Adipocyte (in vitro differentiated cells): Measurements from ENCODE around the gene AKAIN1.

Experiments
- DNase-seq: peaks from one replicate; pipeline ENCODE4 v3.0.0-alpha.2; 2015; ENCODE audit warnings: low read depth
- H3K27me3 ChIP-seq: replicated peaks from 2 replicates; pipeline ENCODE4 v1.7.0; 2013; ENCODE audit warnings: mild to moderate bottlenecking, low read length, moderate library complexity; ENCODE audit not compliant: control insufficient read depth, insufficient read depth
- H3K36me3 ChIP-seq: 2 replicates; pipeline ENCODE4 v1.7.0; 2013; ENCODE audit warnings: low read length, mild to moderate bottlenecking, moderate library complexity; ENCODE audit not compliant: control insufficient read depth, insufficient read depth, severe bottlenecking
- H3K4me1 ChIP-seq: 2 replicates; pipeline ENCODE4 v1.7.0; 2013; ENCODE audit warnings: mild to moderate bottlenecking, low read length, moderate library complexity; ENCODE audit not compliant: control insufficient read depth, insufficient read depth
- H3K4me3 ChIP-seq: 2 replicates; pipeline ENCODE4 v1.7.0; 2013; ENCODE audit warnings: mild to moderate bottlenecking, low read length, moderate library complexity
- H3K9ac ChIP-seq: 2 replicates; pipeline ENCODE4 v1.7.0; 2013; ENCODE audit warnings: mild to moderate bottlenecking, low read length, moderate library complexity
- H3K9me3 ChIP-seq: 2 replicates; pipeline ENCODE4 v1.7.0; 2013; ENCODE audit warnings: mild to moderate bottlenecking, low read length, moderate library complexity; ENCODE audit not compliant: control insufficient read depth

AKAIN1 gene

GRCh38 chr18:5159080-5159479 is 38.0 kb downstream of the AKAIN1 start:
- peaks cover 5% of the 10 kb centered on the region for H3K4me1 ChIP-seq
- H3K27me3 ChIP-seq: peaks cover 8% of the 10 kb centered on the region
- no peaks in the 10 kb centered on the region for H3K9me3 ChIP-seq
- no peak overlapping the region for H3K9ac ChIP-seq
- no peaks in the 10 kb centered on the region for H3K36me3 ChIP-seq
- H3K4me3 ChIP-seq: no peak overlapping the region
- no peak for DNase-seq

- Histone ChIP-seq H3K9ac (no peak overlapping the region), H3K4me3 (no peak overlapping the region), H3K4me1 (peaks cover 5% of the 10 kb centered on the region), H3K9me3 (no peaks in the 10 kb centered on the region), H3K36me3 (no peaks in the 10 kb centered on the region), H3K27me3 (peaks cover 8% of the 10 kb centered on the region)
- no peak for DNase-seq
Measured at GRCh38 chr18:5158587-5158986, 38.5 kb downstream of the AKAIN1 start.

DNA sequence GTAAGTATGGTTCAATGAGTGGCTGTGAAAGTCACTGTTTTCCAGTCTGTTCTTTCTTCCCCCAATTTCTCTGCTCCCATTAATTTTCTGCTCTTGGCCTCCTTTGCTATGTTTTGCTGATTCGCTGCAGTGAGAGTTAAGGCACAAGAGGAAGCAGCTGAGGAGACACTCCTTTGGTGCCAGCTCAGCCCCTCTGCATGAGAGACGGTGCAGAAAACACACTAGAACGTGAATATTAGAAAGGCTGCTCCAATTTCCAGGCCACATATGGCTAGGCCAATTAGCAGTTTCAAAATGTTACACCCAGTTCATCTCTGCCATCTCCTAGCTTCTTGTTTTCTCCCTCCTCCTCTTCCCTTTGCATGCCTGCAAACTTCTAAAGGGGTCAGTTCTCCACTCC is 38.9 kb downstream of the AKAIN1 start:
- H3K4me1 ChIP-seq: peaks cover 5% of the 10 kb centered on the region
- DNase-seq: no peak

DNA sequence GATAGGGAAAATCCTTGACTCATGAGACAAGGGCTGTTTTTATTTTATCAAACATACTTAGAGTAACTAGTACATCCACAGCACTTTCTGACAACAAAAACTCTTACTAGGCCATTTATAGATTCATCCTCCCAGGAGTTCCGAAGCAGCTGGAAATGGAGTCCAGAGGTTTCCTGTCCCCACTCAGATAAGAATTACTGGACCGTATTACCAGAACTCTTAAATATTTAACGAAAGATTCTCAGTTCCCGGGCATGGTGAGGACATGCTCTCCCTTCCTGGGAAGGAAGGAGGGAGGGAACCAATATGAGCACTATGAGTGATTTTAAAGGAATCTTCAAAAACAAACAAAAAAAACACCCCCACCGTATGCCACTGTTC is 41.2 kb downstream of the AKAIN1 start:
- Histone ChIP-seq H3K4me3 (no peak overlapping the region), H3K36me3 (no peaks in the 10 kb centered on the region), H3K4me1 (peaks cover 5% of the 10 kb centered on the region), H3K9me3 (no peaks in the 10 kb centered on the region), H3K27me3 (peaks cover 4% of the 10 kb centered on the region), H3K9ac (no peak overlapping the region)
- no peak for DNase-seq

More for the DNA sequence above, 38.9 kb downstream of the AKAIN1 start:
- Histone ChIP-seq H3K4me3 (no peak overlapping the region), H3K9ac (no peak overlapping the region), H3K36me3 (no peaks in the 10 kb centered on the region), H3K27me3 (peaks cover 8% of the 10 kb centered on the region), H3K9me3 (no peaks in the 10 kb centered on the region)

GRCh38 chr18:5155218-5155906 is 41.7 kb downstream of the AKAIN1 start:
- H3K9me3 ChIP-seq: no peaks in the 10 kb centered on the region
- H3K4me1 ChIP-seq: peaks cover 5% of the 10 kb centered on the region
- peaks cover 4% of the 10 kb centered on the region for H3K27me3 ChIP-seq
- H3K9ac ChIP-seq: no peak overlapping the region
- H3K4me3 ChIP-seq: no peak overlapping the region
- no peak for DNase-seq
- H3K36me3 ChIP-seq: no peaks in the 10 kb centered on the region

GRCh38 chr18:5152343-5153020 is 44.6 kb downstream of the AKAIN1 start:
- Histone ChIP-seq H3K4me1 (peaks cover 5% of the 10 kb centered on the region), H3K4me3 (no peak overlapping the region)

DNA sequence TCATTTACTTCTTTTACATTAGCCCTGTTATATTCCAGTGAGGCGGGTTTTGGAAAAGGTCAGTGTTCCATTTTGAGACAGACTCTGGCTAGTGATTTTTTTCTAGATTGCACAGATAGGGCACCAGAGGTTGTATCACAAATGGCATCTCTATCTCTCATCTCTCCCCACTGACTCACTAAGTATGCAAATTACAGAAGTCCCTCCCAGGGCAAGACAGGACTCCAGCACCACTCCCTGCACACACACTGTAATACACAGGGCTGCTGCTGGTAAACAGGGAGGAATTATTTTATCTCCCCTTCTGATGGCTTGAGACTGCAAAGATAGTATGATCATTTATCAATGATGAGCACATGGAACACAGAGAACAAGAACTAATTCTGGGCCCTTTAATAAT is 46.2 kb downstream of the AKAIN1 start:
- no peak for DNase-seq
- Histone ChIP-seq H3K9ac (no peak overlapping the region), H3K4me1 (peaks cover 3% of the 10 kb centered on the region), H3K27me3 (no peaks in the 10 kb centered on the region), H3K9me3 (no peaks in the 10 kb centered on the region), H3K4me3 (no peak overlapping the region), H3K36me3 (no peaks in the 10 kb centered on the region)

More at GRCh38 chr18:5152343-5153020, 44.6 kb downstream of the AKAIN1 start:
- no peaks in the 10 kb centered on the region for H3K27me3 ChIP-seq
- H3K9ac ChIP-seq: no peak overlapping the region
- DNase-seq: no peak
- H3K9me3 ChIP-seq: no peaks in the 10 kb centered on the region
- no peaks in the 10 kb centered on the region for H3K36me3 ChIP-seq

- Histone ChIP-seq H3K27me3 (no peaks in the 10 kb centered on the region), H3K4me3 (no peak overlapping the region), H3K4me1 (peaks cover 16% of the 10 kb centered on the region), H3K9ac (no peak overlapping the region), H3K36me3 (no peaks in the 10 kb centered on the region), H3K9me3 (no peaks in the 10 kb centered on the region)
- no peak for DNase-seq
Measured at GRCh38 chr18:5146093-5146492, 51.0 kb downstream of the AKAIN1 start.

DNA sequence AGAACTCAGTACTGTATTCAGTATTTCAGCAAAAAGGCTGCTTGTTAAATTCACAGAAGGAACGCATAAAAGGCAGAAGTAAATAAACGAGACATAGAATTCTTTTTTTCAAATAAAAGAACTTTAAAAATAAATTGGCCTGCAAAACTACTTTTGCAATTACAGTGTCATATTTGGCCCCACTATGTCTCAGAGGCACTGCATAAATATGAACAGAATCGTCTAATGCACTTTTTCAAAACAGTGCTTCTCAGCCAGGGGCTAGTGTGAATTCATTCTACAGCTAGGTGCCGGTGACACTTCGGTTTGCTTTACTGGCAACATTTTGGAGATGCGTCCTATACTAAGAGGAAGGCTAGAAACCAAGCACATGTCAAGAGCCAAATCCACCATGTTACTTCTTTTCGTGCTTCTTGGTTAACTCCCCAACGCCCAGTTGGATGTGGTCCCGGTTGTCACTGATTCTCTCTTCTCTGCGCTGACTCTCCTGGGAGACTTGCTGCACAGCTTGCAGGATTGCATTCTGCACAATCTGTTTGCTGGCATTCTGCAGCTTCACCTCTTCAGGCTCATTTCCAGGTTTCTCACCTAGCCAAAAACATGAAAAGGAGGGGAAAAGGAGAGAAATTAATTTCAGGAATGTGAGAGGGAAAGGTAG is 51.8 kb downstream of the AKAIN1 start:
- Histone ChIP-seq H3K27me3 (no peaks in the 10 kb centered on the region), H3K9me3 (no peaks in the 10 kb centered on the region), H3K9ac (no peak overlapping the region), H3K36me3 (no peaks in the 10 kb centered on the region), H3K4me1 (peaks cover 16% of the 10 kb centered on the region), H3K4me3 (peak overlapping the region; percentile 60)
- no peak for DNase-seq

- Histone ChIP-seq H3K27me3 (no peaks in the 10 kb centered on the region), H3K4me1 (peaks cover 16% of the 10 kb centered on the region)
Measured at GRCh38 chr18:5144629-5145028, 52.4 kb downstream of the AKAIN1 start.

DNA sequence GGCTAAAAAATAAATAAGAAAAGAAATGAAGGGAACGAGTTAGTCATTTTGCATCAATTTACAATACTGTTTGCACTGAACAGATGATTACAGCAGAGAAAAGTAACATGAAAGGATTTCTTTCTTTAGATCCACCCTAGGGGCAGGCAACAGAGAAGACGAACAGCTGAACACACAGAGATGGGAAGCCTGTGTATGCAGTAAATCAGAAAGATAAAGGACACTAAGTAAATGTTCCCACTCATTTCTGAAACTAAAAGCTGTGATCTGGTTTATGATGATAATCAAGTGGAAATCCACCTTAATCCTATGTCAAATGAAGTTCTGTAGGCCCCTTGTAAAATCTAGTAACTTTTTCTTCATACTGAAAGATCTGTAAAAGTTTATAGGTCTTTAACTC is 54.2 kb downstream of the AKAIN1 start:
- Histone ChIP-seq H3K4me3 (no peak overlapping the region), H3K36me3 (no peaks in the 10 kb centered on the region), H3K9me3 (no peaks in the 10 kb centered on the region), H3K9ac (no peak overlapping the region), H3K4me1 (peaks cover 16% of the 10 kb centered on the region), H3K27me3 (no peaks in the 10 kb centered on the region)
- DNase-seq: no peak

More at GRCh38 chr18:5144629-5145028, 52.4 kb downstream of the AKAIN1 start:
- no peak overlapping the region for H3K9ac ChIP-seq
- DNase-seq: no peak
- no peaks in the 10 kb centered on the region for H3K36me3 ChIP-seq
- peak overlapping the region; percentile 60 for H3K4me3 ChIP-seq
- H3K9me3 ChIP-seq: no peaks in the 10 kb centered on the region
